ENCODE measurements around the gene SLC46A1. TPM values are rescaled to one million over a fixed set of nuclear protein-coding genes. Genes with fewer than 3 reads are reported as not detected.

SLC46A1 gene
- total RNA-seq, 1 donor from 2014 or later: 8.6 TPM

GRCh38 chr17:28381141-28381825, 24.7 kb downstream of the SLC46A1 start:
- DNase-seq (ENCODE audit: low read depth): no peak

GRCh38 chr17:28379814-28380801, 25.9 kb downstream of the SLC46A1 start:
- no peak for DNase-seq (ENCODE audit: low read depth)

- no peak for DNase-seq (ENCODE audit: low read depth)
Observed at GRCh38 chr17:28372945-28373274, 33.1 kb downstream of the SLC46A1 start.

GRCh38 chr17:28372203-28372944, 33.6 kb downstream of the SLC46A1 start:
- no peak for DNase-seq (ENCODE audit: low read depth)

- no peak for DNase-seq (ENCODE audit: low read depth)
Observed at GRCh38 chr17:28371245-28372202, 34.5 kb downstream of the SLC46A1 start, which contains the start of gene SARM1. Gene SARM1 (plus strand): TSS chr17:28371694. CDS start chr17:28372033, 339 bp downstream.

- DNase-seq (ENCODE audit: low read depth): no peak
Observed at GRCh38 chr17:28370744-28371103, 35.3 kb downstream of the SLC46A1 start.

GRCh38 chr17:28370035-28370743, 35.8 kb downstream of the SLC46A1 start, which contains the start of gene VTN:
Gene VTN (minus strand): TSS chr17:28370307. CDS start chr17:28370203, 104 bp downstream.
- no peak for DNase-seq (ENCODE audit: low read depth)

- DNase-seq (ENCODE audit: low read depth): no peak
Observed at GRCh38 chr17:28369684-28370034, 36.4 kb downstream of the SLC46A1 start.

GRCh38 chr17:28368915-28369683, 36.9 kb downstream of the SLC46A1 start:
- no peak for DNase-seq (ENCODE audit: low read depth)

- no peak for DNase-seq (ENCODE audit: low read depth)
Observed at GRCh38 chr17:28368306-28368831, 37.6 kb downstream of the SLC46A1 start.

- no peak for DNase-seq (ENCODE audit: low read depth)
Observed at GRCh38 chr17:28367641-28368305, 38.2 kb downstream of the SLC46A1 start.

- no peak for DNase-seq (ENCODE audit: low read depth)
Observed at GRCh38 chr17:28366605-28367004, 39.4 kb downstream of the SLC46A1 start.

- DNase-seq (ENCODE audit: low read depth): no peak
Observed at GRCh38 chr17:28365487-28365886, 40.5 kb downstream of the SLC46A1 start.

GRCh38 chr17:28364665-28365363, 41.2 kb downstream of the SLC46A1 start, which contains the start of gene SEBOX:
Gene SEBOX (minus strand): TSS chr17:28365199. CDS start chr17:28365151, 48 bp downstream.
- DNase-seq (ENCODE audit: low read depth): no peak

GRCh38 chr17:28363776-28364650, 42.0 kb downstream of the SLC46A1 start:
- DNase-seq (ENCODE audit: low read depth): no peak

GRCh38 chr17:28363186-28363585, 42.8 kb downstream of the SLC46A1 start:
- DNase-seq (ENCODE audit: low read depth): no peak

- DNase-seq (ENCODE audit: low read depth): no peak
Observed at GRCh38 chr17:28357901-28358197, 48.2 kb downstream of the SLC46A1 start.

Data from renal cortical epithelial cell (primary cell).